GM10266 (cell line): ENCODE results near the gene ABCB11.

Experiments
- DNase-seq: peaks from one replicate; pipeline ENCODE4 v3.0.0; 2012; ENCODE audit errors: extremely low spot score
- CTCF ChIP-seq: IDR thresholded peaks from 2 replicates; pipeline ENCODE4 v1.5.1; 2012; ENCODE audit warnings: mild to moderate bottlenecking, low read depth; ENCODE audit not compliant: control insufficient read depth, insufficient read depth; ENCODE audit errors: missing control alignments

The ABCB11 gene

GRCh38 chr2:169031202-169031601 is at the start of gene ABCB11:
Gene ABCB11, minus strand, starts transcription at chr2:169031324. Its CDS starts 13,199 bp downstream, at chr2:169018125.
- DNase-seq, result no peak
- TF ChIP-seq CTCF, result no peak

- no peak for TF ChIP-seq CTCF
Measured at GRCh38 chr2:169080250-169081069, 49.3 kb upstream of the ABCB11 start.

GRCh38 chr2:169077674-169078240 is 46.6 kb upstream of the ABCB11 start:
- no peak for DNase-seq
- TF ChIP-seq CTCF, result no peak

More at GRCh38 chr2:169080250-169081069, 49.3 kb upstream of the ABCB11 start:
- no peak for DNase-seq

GRCh38 chr2:169073963-169074751 is 43.0 kb upstream of the ABCB11 start:
- TF ChIP-seq CTCF, result no peak
- DNase-seq, result no peak

GRCh38 chr2:169073211-169073962 is 42.3 kb upstream of the ABCB11 start:
- no peak for TF ChIP-seq CTCF

GRCh38 chr2:169072163-169072925 is 41.2 kb upstream of the ABCB11 start:
- no peak for DNase-seq
- TF ChIP-seq CTCF, result no peak

More at GRCh38 chr2:169073211-169073962, 42.3 kb upstream of the ABCB11 start:
- no peak for DNase-seq
